HG02852 (cell line): Measurements from ENCODE around the gene CHRNG.
"Not testable (repeated sequence)": the region's sequence is repeated elsewhere in the genome, so short reads cannot be mapped to it uniquely, and the experiment has no call there.

Source experiments
- ATAC-seq: cut with Tn5 transposase; IDR thresholded peaks from one replicate; pipeline ENCODE4 v1.9.1; 2021; ENCODE audit warnings: mild to moderate bottlenecking, moderate library complexity; ENCODE audit not compliant: unreplicated experiment

The CHRNG gene

GRCh38 chr2:232543491-232543890 lies 4.0 kb downstream of the CHRNG start:
- ATAC-seq, result no peak

GRCh38 chr2:232543928-232544631 lies 4.6 kb downstream of the CHRNG start:
- no peak for ATAC-seq

GRCh38 chr2:232544674-232545073 lies 5.2 kb downstream of the CHRNG start:
- no peak for ATAC-seq

GRCh38 chr2:232545511-232546375 lies 6.3 kb downstream of the CHRNG start:
- no peak for ATAC-seq

GRCh38 chr2:232547991-232548390 lies 8.5 kb downstream of the CHRNG start:
- ATAC-seq, result no peak

GRCh38 chr2:232549655-232550353 lies 10.3 kb downstream of the CHRNG start:
- no peak for ATAC-seq

GRCh38 chr2:232550354-232551249 lies 11.1 kb downstream of the CHRNG start, which contains the start of the genes EIF4E2 and TIGD1:
Gene EIF4E2 (plus strand): TSS chr2:232550689. CDS start chr2:232550725, 36 bp downstream.
Gene TIGD1 (minus strand): TSS chr2:232550557. CDS start chr2:232549882, 675 bp downstream.
- peak; percentile 93 for ATAC-seq

- no peak for ATAC-seq
Observed at GRCh38 chr2:232551250-232551638, 11.8 kb downstream of the CHRNG start.

- ATAC-seq, result no peak
Observed at GRCh38 chr2:232551776-232552175, 12.3 kb downstream of the CHRNG start.

- no peak for ATAC-seq
Observed at GRCh38 chr2:232556426-232556825, 16.9 kb downstream of the CHRNG start.

- ATAC-seq, result no peak
Observed at GRCh38 chr2:232562515-232563151, 23.1 kb downstream of the CHRNG start.

GRCh38 chr2:232563580-232563979 lies 24.1 kb downstream of the CHRNG start:
- no peak for ATAC-seq

GRCh38 chr2:232567721-232568120 lies 28.2 kb downstream of the CHRNG start:
- no peak for ATAC-seq

- no peak for ATAC-seq
Observed at GRCh38 chr2:232568161-232568560, 28.7 kb downstream of the CHRNG start.

- no peak for ATAC-seq
Observed at GRCh38 chr2:232569541-232569940, 30.0 kb downstream of the CHRNG start.

- ATAC-seq, result not testable (repeated sequence)
Observed at GRCh38 chr2:232570481-232570880, 31.0 kb downstream of the CHRNG start.

- ATAC-seq, result no peak
Observed at GRCh38 chr2:232571026-232571474, 31.6 kb downstream of the CHRNG start.

GRCh38 chr2:232573042-232573441 lies 33.5 kb downstream of the CHRNG start:
- ATAC-seq, result no peak

GRCh38 chr2:232573771-232574435 lies 34.4 kb downstream of the CHRNG start:
- ATAC-seq, result no peak
